GM19397 (cell line): ENCODE results near the gene CST5.
"Not testable (repeated sequence)": the region's sequence is repeated elsewhere in the genome, so short reads cannot be mapped to it uniquely, and the experiment has no call there.

Experiments
- ATAC-seq: cut with Tn5 transposase; IDR thresholded peaks from one replicate; pipeline ENCODE4 v1.9.1; 2021; ENCODE audit warnings: mild to moderate bottlenecking, moderate library complexity; ENCODE audit not compliant: unreplicated experiment

The CST5 gene

DNA sequence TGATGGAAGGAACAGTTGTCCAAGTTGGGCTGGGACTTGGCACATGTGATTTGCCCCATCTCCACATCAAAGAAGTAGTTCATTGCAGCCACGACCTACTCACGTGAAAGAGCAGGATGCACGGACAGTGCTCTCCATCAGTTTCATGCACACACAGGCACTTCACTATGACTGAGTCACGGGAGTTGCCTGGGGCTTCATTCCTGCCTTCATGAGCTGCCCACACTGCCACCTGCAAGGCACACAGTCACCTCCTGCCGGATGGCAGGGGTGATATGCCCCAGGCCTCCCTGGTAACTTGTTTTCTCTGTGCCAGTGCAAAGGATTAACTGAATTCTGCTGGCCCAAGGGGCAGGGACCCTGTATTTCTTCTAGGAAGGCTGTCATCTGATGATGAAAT lies 22.8 kb downstream of the CST5 start:
- ATAC-seq = no peak

GRCh38 chr20:23856226-23856625 lies 23.3 kb downstream of the CST5 start:
- ATAC-seq = no peak

DNA sequence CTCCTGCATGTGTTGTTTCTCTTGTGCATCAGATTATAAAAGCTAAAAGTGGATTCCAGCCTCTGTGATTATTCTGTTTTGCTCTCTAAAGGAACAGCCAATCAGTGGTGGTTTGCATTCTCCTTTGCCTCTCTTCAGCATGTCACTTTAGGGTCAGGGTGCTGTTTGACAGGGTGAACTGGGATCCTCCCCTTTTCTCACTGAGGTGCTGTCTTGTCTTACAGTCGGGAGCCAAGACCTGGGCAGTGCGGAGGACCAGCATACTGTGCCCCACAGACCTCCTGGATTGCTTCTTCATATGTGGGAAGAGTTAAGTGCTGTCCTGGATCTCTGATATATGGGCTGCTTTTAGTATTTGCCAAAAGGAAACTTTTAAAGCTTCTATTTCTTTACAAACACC lies 37.9 kb downstream of the CST5 start:
- no peak for ATAC-seq

GRCh38 chr20:23835716-23836115 lies 43.8 kb downstream of the CST5 start:
- no peak for ATAC-seq

DNA sequence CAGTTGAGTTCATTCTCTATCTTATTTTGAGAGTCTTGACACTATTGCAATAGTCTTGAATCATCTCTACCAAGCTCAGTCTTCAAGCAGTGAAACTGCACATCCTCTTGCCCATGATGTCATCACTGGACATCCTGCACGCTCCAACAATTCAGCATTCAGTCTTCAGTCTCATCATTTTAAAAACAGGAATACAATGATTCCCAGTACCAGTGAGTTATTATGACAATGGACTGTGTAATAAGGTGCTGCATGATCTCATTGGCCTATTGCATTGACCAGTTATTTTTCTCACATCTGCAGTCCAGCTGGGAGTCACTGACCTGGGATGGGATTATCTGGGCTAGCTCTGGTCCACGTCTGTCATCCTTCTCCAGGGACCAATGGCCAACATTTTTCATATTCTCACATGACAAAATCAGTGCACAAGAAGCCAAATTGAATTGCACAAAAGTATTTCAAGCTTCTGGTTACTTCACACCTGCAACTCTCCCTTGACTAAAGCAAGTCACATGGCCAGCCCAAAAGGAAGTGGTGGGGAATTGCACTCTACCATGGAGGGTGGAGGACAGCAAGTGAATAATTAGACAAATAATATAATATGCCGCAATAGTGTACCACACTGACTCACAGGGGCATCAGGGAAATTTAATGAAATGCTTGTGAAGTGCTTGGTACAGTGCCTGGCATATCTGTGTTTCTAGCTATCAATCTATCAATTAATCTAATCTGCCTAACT lies 46.6 kb downstream of the CST5 start:
- ATAC-seq = no peak

GRCh38 chr20:23831961-23832360 lies 47.6 kb downstream of the CST5 start:
- ATAC-seq = not testable (repeated sequence)

DNA sequence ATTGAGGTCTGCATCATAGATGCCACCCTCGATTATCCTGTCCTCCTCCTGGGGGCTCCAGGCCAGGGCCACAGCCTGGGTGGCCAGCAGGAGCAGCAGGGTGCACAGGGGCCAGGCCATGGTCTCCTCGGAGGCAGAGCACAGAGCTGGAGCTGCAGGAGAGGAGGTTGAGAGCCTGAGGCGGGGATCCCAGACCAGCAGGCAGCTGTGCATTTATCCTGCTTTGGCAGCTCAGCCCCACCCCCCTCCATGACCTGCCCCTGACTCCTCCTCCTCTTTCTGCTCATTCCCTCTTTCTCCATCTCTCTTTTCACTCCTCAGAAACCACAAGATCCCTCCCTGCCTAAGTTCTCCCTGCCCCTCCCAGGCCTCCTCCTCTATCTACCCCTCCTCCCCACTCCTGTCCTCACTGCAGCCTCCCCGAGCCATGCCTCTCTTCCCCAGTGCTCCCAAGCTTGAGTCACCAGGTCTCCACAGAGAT lies 53.0 kb downstream of the CST5 start, which contains the start of gene CST2:
Gene CST2, minus strand, starts transcription at position 189 of the 481 bp plus-strand sequence. Its CDS starts 69 bp downstream, at position 120.
- ATAC-seq = no peak
